ENCODE results near the gene VSIG4. TPM values are rescaled to one million over a fixed set of nuclear protein-coding genes. Genes with fewer than 3 reads are reported as not detected.

Gene VSIG4
- total RNA-seq, 6 donors from 2014 or later = 98.0 to 392 (median 261) TPM

GRCh38 chrX:66021765-66022631 lies 17.9 kb downstream of the VSIG4 start:
- no peak for ATAC-seq (ENCODE audit: low FRiP score in 2 of 2)
- Histone ChIP-seq H3K27me3 (no peaks in the 10 kb centered on the region), H3K27ac (peak overlapping the region in 1 of 4 donors; percentile 78), H3K36me3 (no peaks in the 10 kb centered on the region), H3K4me1 (no peaks in the 10 kb centered on the region), H3K9me3 (no peaks in the 10 kb centered on the region), H3K4me3 (no peak overlapping the region)
- no peak for DNase-seq
- WGBS, 2 donors = 40 to 73% methylated on average over 1 to 9 of the region's 9 CpGs
- TF ChIP-seq CTCF (IDR thresholded peaks at IDR 0.05) (no peak), POLR2A (IDR thresholded peaks at IDR 0.05) (no peak), POLR2AphosphoS5 (IDR thresholded peaks at IDR 0.05) (no peak), EP300 (IDR thresholded peaks at IDR 0.05) (no peak)

- no peak for TF ChIP-seq POLR2A (IDR thresholded peaks at IDR 0.05)
- TF ChIP-seq CTCF (IDR thresholded peaks at IDR 0.05) = no peak
- Histone ChIP-seq H3K9me3 (no peaks in the 10 kb centered on the region), H3K27ac (peak overlapping the region in 2 of 4 donors; percentile 18 to 78), H3K36me3 (no peaks in the 10 kb centered on the region), H3K4me3 (no peak overlapping the region), H3K4me1 (no peaks in the 10 kb centered on the region), H3K27me3 (no peaks in the 10 kb centered on the region)
- ATAC-seq (ENCODE audit: low FRiP score in 2 of 2) (no peak), DNase-seq (no peak)
- 47 to 80% methylated on average over 1 of the region's 1 CpG for WGBS, 2 donors
These were observed 18.5 kb downstream of the VSIG4 start for GRCh38 chrX:66021401-66021764.

- no peak for DNase-seq
- no peaks in the 10 kb centered on the region for H3K9me3 ChIP-seq
- no peaks in the 10 kb centered on the region for H3K4me1 ChIP-seq
- peak in 1 of 2 donors; percentile 56 for ATAC-seq (ENCODE audit: low FRiP score in 2 of 2)
- H3K36me3 ChIP-seq = no peaks in the 10 kb centered on the region
- TF ChIP-seq POLR2AphosphoS5 (IDR thresholded peaks at IDR 0.05) = no peak
- TF ChIP-seq EP300 (IDR thresholded peaks at IDR 0.05) = no peak
- TF ChIP-seq CTCF (IDR thresholded peaks at IDR 0.05) = no peak
- no peak for TF ChIP-seq POLR2A (IDR thresholded peaks at IDR 0.05)
- 47 to 63% methylated on average over 10 of the region's 10 CpGs for WGBS, 2 donors
- no peaks in the 10 kb centered on the region for H3K27me3 ChIP-seq
- peak overlapping the region in 2 of 4 donors; percentile 18 to 78 for H3K27ac ChIP-seq
- H3K4me3 ChIP-seq = no peak overlapping the region
These were observed 19.1 kb downstream of the VSIG4 start for GRCh38 chrX:66020631-66021334.

- ATAC-seq (ENCODE audit: low FRiP score in 2 of 2) (no peak), DNase-seq (no peak)
- no peak for TF ChIP-seq CTCF (IDR thresholded peaks at IDR 0.05)
- no peak for TF ChIP-seq POLR2AphosphoS5 (IDR thresholded peaks at IDR 0.05)
- no peak for TF ChIP-seq EP300 (IDR thresholded peaks at IDR 0.05)
- no peak for TF ChIP-seq POLR2A (IDR thresholded peaks at IDR 0.05)
- Histone ChIP-seq H3K4me1 (peaks cover 0 to 5% (median 0%) of the 10 kb centered on the region in 4 donors), H3K27me3 (no peaks in the 10 kb centered on the region), H3K4me3 (no peak overlapping the region), H3K27ac (peak overlapping the region in 2 of 4 donors; percentile 78 to 84), H3K9me3 (no peaks in the 10 kb centered on the region), H3K36me3 (no peaks in the 10 kb centered on the region)
- WGBS, 2 donors = 65 to 85% methylated on average over 2 of the region's 2 CpGs
These were observed 19.9 kb downstream of the VSIG4 start for GRCh38 chrX:66019974-66020373.
